GM12864 (cell line): ENCODE measurements around the gene IFIT3.

Experiments used
- DNase-seq: peaks from one replicate; pipeline ENCODE4 v3.0.0-alpha.2; 2011; ENCODE audit warnings: low read depth
- H3K4me3 ChIP-seq: 2 replicates; pipeline ENCODE4 v1.5.1; 2011; ENCODE audit warnings: mild to moderate bottlenecking, low read depth, low read length, control low read depth
- CTCF ChIP-seq: IDR thresholded peaks from 2 replicates; pipeline ENCODE4 v1.5.1; 2011; ENCODE audit warnings: low read depth, mild to moderate bottlenecking, moderate library complexity, low read length, control low read depth, inconsistent platforms; ENCODE audit errors: missing control alignments

IFIT3 gene

GRCh38 chr10:89297791-89298190 is 30.0 kb upstream of the IFIT3 start:
- TF ChIP-seq CTCF, result no peak
- DNase-seq, result no peak
- no peak overlapping the region for H3K4me3 ChIP-seq

DNA sequence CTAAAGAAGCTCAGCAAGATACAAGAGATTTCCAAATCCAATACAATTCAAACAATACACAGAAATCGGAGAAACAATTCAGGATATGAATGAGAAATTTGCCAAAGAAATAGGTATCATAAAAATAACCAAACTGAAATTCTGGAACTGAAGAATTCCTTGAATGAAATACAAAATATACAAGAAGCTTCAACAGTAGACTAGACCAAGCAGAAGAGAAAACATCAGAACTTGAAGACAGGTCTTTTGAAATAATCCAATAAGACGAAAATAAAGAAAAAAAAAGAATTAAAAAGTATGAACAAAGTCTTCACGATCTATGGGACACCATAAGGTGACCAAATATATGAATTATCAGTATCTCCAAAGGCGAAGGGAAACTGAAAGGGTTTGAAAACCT is 28.8 kb upstream of the IFIT3 start:
- no peak for DNase-seq
- H3K4me3 ChIP-seq, result no peak overlapping the region
- TF ChIP-seq CTCF, result no peak

GRCh38 chr10:89301232-89301631 is 26.6 kb upstream of the IFIT3 start:
- peak overlapping the region; percentile 55; the same call in 1 of the 2 replicates for H3K4me3 ChIP-seq
- no peak for DNase-seq
- no peak for TF ChIP-seq CTCF

DNA sequence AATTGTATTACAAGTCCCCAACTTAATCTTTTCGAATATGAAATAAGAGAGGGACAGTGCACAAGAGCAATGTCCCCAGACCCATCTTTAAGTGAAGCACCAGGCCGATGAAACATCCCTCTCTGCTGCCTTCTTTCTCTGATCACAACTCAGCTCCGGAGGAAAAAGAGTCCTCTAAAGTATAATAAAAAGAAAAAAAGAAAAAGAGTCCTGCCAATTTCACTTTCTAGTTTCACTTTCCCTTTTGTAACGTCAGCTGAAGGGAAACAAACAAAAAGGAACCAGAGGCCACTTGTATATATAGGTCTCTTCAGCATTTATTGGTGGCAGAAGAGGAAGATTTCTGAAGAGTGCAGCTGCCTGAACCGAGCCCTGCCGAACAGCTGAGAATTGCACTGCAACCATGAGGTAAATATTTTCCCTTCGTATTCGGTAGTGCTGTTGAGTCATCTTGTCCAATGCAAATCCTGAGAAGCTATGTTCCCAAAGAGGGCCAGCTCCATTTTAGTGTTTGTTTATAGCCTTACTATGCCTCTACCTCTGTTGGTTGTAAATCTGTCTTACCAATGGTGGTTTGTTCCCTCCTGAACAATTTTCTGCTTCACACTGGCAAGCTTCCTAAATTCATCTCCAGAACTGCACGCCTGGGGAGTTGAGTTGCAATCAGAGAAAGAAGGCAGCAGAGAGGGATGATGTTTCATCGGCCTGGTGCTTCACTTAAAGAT is 25.9 kb upstream of the IFIT3 start, which contains the start of gene IFIT2:
TSS of gene IFIT2 (plus strand) at position 326 of the 725 bp plus-strand sequence. CDS start at position 404, 78 bp downstream.
- H3K4me3 ChIP-seq, result peak within 1 kb of the TSS; percentile 55
- no peak for TF ChIP-seq CTCF
- peak; percentile 54 for DNase-seq

DNA sequence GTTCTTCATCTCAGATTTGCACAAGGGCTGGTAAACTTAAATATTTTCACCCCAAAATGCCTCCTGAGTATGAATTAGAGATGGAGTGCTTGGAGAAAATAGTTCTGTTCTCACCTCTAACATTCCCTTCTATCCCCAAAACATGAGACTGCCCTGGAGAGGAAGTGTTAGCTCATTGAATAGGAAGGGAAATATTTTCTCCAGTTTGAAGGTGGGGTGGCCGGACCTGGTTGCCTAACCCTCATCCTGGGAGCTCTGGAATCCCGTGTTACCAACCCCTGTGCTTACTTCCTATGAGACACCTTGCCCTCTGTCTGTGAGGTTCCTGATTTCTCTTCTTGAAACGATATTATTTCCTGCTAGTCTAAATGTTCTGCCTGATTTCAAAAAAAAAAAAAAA is 25.2 kb upstream of the IFIT3 start:
- no peak for DNase-seq
- peak overlapping the region; percentile 55 for H3K4me3 ChIP-seq
- no peak for TF ChIP-seq CTCF

- no peak overlapping the region; the same call in 1 of the 2 replicates for H3K4me3 ChIP-seq
- no peak for DNase-seq
- TF ChIP-seq CTCF, result no peak
Measured at GRCh38 chr10:89303161-89303560, 24.6 kb upstream of the IFIT3 start.

DNA sequence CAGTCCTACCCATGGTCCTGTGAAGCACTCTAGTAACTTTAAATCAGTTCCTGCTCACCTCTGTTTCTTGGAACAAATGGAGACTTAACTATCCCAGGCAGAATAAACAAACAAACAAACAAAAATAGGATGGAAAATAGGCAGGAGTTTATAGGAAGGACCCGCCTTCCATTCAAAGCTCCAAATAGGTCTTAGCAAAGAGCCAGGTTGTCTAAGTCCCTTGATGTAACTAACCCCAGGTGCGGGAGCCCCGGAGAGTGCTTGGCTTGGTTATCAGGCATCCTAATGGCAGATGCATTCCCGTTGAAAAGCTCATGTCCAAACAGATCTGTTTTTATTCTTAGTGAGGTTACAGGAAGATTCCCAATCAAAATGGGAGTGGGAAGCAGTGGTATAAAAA is 23.8 kb upstream of the IFIT3 start:
- no peak for TF ChIP-seq CTCF
- no peak overlapping the region for H3K4me3 ChIP-seq
- DNase-seq, result no peak
